ENCODE measurements around the gene RIBC1.
A peak's percentile ranks its signal among the peaks of the same experiment; 100 is the strongest.
"Not testable (repeated sequence)": the region's sequence is repeated elsewhere in the genome, so short reads cannot be mapped to it uniquely, and the experiment has no call there.

Gene RIBC1

DNA sequence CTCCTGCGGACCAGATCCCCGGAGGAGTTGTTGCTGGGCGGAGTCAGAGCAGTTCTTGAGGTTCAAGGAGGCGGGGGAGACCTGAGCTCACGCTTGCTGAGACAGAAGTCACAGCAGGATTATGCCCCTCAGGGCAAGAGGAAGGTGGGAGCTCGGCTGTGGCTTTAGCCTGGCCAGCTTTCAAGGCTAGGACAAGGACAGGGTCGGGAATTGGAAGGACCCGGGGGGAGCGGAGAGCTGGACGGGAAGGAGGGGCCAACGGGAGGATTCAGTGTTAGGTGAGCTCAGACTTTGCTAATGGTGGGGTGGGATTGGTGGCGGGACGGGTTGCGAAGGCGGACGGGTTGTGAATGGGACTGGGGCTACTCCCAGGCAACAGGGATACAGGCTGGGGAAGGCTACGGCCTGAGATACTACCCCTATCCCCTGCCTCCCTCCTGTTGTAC lies at the start of gene RIBC1:
Gene RIBC1 (plus strand): TSS at position 13 of the 446 bp plus-strand sequence. CDS start 3,404 bp downstream, outside the sequence.
- no peak for DNase-seq

- DNase-seq, result no peak
Measured at GRCh38 chrX:53373307-53373706, 49.4 kb upstream of the RIBC1 start.

DNA sequence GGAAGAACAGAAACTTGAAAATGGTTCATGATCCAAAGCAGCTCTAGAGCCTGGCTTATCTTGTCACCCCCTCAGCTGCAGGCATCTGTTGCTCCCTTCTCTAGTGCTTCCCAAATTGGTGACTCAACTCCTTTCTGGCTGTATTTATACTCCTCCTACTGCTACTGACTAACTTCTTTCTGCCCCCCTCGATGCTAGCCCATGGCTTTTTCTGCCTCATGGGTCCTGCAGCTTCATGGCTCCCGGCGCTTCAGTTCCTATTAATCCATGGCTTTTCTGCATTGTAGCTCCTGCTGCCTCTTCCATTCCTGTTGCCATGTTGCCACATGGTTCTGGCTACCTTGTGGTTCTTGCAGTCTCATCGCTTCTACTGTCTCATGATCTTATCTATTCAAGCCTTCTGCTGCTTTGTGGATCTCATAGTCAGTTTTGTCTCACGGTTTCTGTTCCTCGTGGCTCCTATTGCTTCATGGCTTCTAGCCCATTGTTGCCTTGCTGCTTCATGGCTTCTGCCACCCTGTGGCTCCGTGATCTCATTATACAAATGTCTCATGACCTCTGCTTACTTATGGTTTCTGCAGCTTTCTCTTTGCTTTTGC lies 48.4 kb upstream of the RIBC1 start:
- no peak for DNase-seq

- no peak for DNase-seq
Measured at GRCh38 chrX:53374923-53375322, 47.8 kb upstream of the RIBC1 start.

DNA sequence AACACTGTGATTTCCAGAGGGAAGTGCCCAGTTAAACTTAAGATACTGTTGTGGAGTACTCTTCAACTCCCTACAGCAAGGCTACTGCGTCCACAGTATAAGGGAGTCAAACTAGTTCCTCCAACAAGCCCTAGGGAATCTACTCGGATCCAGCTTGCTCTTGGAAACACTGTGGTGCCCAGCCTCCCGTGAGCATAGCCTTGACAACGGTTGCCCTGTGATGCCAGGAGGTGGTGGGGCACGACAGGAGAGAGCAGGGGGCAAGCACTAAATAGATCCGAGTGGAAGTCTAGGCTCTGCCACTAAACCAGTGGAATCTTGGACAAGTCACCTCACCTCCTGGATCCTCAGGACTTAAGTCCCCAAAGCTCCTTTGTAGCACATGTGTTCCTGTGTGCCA lies 45.8 kb upstream of the RIBC1 start:
- DNase-seq, result no peak

DNA sequence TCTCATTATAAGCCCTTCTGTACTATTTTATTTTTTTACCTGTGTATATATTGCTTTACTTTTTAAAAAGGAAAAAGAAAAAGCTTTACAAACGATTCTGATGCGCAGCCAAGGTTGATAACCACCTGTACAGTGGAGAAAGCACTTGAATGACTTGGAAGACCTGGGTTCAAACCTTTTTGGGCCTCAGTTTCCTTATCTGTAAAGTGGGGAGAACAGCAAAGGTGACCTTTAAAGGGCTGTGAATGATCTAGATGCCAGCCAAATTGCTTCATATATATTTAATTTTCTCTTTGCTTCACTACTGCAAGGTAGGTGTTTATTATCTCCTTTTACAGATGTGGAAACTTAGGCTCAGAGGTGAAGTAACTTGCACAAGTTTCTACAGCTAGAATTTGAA lies 45.2 kb upstream of the RIBC1 start:
- no peak for DNase-seq

- DNase-seq, result no peak
Measured at GRCh38 chrX:53379008-53379710, 43.5 kb upstream of the RIBC1 start.

DNA sequence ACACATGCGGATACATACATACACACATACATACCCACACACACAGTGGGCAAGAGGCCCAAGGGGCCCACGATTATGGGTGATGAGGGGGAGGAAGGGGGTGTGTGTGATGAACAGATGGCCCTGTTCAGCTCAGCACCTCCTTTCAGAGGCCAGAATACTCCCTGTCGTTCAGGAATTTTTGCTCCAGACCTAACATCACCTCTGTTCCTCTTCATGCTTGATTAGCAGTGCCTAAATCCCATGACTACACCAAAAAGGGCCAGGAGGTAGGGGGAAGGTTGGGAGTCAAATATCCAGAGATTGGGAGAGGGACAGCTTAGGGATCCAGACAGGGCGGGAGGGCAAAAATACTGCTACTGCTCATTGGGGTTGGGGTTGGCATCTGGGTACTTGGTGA lies 42.9 kb upstream of the RIBC1 start:
- DNase-seq, result no peak

- DNase-seq, result peak; percentile 55
Measured at GRCh38 chrX:53383376-53384076, 39.1 kb upstream of the RIBC1 start.

DNA sequence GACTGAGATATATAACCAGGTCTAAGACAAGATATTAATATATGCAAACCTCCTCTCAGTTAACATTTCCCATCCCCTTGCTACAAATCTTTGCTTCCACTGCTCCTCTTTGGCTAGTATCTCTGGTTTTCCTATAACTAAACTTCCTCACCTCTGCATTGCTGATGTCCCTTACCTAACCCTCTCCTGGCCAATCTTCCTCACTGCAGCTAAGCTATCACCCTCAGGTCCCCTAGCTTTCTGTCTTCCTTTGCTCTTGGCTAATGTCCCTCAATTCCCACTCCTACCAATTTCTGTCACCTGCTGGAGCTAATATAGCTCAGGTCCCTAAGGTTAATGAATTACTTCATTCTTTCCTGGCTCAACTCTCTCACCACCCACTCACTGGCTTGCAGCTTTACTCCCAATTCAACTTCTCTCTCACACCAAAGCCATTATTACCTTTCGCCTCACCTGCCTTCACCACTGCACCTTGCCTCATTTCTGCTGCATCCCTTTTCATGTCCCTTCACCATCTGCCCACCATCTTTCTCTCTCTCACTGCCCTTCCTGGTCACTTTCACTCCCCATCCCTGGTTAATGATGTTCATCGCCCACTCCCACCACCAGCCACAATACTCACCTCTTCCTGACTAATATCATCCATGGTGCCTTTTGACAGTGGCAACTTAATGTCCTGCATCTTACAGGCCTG lies 26.9 kb upstream of the RIBC1 start:
- no peak for DNase-seq

DNA sequence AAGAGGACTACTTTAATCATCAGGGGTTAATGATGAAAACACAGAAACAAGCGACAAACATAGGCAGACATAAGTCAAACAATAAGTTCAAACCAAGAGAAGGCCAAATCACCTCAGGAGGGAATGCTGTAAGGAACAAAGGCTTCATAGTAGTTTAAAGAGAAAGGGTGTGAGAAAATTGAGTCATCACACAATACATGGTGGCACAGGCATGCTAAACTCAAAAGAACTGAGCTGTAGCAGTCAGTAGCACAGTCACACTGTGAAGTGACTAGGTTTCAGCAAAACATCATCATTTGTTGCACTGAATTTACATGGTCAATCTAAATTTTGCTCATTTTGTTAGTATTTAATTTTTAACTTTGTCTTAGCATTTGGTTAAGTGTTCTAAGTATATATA lies 24.5 kb upstream of the RIBC1 start:
- no peak for DNase-seq

- DNase-seq, result no peak
Measured at GRCh38 chrX:53403535-53403934, 19.1 kb upstream of the RIBC1 start.

GRCh38 chrX:53412446-53412845 lies 10.2 kb upstream of the RIBC1 start:
- DNase-seq, result no peak

DNA sequence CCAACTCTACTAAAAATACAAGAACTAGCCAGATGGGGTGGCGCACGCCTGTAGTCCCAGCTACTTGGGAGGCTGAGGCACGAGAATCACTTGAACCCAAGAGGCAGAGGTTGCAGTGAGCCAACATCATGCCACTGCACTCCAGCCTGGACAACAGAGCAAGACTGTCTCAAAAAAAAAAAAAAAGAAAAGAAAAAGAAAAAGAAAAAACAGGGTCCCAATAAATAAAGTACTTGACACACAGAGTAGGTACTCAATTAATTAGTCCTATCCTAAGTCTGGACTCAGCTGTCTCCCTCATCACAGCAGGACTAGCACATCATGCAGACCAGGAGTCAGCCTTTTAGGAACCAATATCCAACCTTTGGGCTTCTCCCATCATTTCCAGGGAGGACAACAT lies 2.3 kb upstream of the RIBC1 start:
- DNase-seq, result not testable (repeated sequence)

- no peak for DNase-seq
Measured at GRCh38 chrX:53421125-53421524, 1.5 kb upstream of the RIBC1 start.

GRCh38 chrX:53421772-53422085 lies 944 bp upstream of the RIBC1 start:
- DNase-seq, result no peak

DNA sequence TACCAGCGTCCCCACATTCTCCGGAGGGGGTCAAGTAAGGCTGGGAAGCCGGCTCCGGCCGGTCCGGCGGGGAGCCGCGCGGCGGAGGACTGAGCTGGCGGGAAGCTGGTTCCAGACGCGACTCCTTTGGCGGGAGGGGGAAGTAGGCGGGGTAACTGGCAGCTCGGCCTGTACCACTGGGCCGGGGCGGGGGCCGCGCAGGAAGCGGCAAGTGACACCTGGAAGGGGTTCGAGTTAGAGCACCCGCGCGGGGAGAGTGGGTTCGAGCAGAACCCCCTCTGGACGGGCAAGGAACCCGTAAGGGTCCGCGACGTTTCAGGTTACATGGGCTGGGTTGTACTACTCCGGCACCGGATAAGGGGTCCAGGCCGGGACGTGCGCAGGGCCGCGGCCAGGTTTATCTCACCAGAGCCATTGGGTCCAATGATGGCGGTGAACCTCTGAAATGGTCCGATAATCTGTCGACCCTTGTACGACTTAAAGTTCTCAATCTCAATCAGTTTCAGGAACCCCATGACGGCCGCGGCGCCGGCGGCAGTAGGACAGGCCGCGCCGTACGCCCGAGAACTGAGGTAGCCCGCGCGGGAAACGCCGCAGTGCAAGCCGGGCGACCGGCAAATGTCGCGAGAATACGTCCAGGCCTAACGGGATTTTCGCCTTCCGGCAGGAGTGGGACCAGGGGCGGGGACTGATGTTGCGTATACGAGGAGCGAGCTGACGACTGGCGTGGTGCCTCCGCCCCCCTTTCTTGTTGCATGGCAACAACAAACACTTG lies 400 bp upstream of the RIBC1 start, which contains the start of gene SMC1A:
Gene SMC1A (minus strand): TSS at position 569 of the 775 bp plus-strand sequence. CDS start 54 bp downstream, at position 515.
- peak; percentile 91 for DNase-seq

GRCh38 chrX:53429755-53430154 lies 7.1 kb downstream of the RIBC1 start:
- no peak for DNase-seq

DNA sequence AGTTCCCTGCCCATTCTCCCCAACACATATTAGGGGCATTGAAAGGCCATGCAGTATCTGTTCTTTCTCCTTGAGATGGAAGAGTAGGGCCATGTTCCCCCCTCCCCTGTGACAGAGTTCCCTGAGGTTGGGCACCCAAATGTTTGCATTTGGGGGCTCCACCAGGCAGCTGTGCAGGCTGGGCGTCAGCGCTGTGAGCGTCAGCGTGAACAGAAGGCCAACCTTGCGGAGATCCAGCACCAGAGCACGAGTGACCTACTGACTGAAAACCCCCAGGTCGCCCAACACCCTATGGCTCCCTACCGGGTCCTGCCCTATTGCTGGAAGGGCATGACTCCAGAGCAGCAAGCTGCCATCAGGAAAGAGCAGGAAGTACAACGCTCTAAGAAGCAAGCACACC lies 7.6 kb downstream of the RIBC1 start:
- no peak for DNase-seq

DNA sequence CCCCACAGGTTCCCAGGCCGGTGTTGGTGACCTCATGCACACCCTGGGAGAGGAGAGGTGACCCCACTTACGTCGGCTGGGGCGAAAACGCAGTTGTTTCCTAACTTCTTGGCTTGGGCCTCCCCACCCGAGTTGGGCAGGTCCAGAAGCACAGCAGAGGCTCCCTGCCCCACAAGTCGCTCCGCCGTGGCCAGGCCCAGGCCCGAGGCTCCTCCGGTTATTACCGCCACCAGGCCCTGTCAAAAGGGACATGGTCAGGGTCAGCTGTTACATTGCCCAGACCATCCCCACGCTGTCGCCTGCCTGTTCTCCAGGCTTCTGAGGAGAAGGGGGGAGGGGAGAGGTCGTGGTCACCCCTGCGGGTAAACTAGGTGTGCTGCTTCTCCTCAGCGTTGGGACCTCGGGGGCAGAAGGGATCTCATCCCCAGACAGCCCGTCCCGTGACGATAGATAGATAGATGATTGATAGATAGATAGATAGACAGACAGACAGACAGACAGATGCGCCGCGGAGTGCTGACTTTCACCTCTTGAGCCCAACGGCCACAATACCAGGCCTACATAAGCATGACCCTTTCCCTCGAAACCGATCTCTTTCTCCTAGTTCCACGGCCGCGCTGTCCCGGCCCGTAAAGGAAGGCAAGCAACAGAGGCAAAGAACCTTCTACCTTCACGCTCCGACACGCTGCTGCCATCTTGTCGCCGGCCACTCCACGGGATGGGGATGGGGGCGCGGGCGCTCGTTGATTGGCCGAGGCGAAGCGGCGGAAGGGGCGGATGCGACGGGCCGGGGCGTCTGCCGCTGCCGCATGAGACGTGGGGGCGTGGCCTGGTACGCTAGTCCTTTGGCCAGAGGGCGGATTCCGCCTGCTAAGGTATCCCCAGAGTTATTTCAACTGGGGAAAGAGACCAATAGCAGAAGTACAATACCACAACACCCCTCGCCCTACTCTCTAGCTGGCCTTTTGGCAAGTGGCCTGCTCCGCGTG lies 11.3 kb downstream of the RIBC1 start, which contains the start of gene HSD17B10:
Gene HSD17B10 (minus strand): TSS at position 720 of the 989 bp plus-strand sequence. CDS start 25 bp downstream, at position 695.
- DNase-seq, result peak; percentile 80

DNA sequence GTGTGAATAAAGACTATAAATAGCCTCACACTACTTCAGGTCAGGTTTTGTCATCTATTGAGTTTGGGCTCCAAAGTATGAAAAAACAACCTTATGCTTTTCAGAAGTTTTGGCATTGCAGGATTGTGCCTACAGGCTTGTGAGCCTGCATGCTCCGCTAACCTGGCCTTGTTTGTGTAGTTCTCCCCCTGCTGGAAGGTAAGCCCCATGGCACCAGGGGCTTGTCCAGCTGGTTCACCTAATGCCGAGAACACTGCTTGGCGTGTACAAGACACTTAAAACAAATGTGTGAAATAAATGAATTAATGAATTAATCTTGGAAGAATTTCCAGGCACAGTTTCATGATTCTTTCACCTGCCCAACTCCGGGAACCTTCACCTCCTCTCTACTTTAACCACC lies 13.3 kb downstream of the RIBC1 start:
- peak; percentile 37 for DNase-seq

Data from NCI-H1694 (cell line).